Fibroblast of lung (primary cell): Measurements from ENCODE around the gene MSLN. TPM values are rescaled to one million over a fixed set of nuclear protein-coding genes. Genes with fewer than 3 reads are reported as not detected.

Experiments used
- DNase-seq, 2 donors: peaks; one replicate each; pipeline versions ENCODE4 v3.0.0 to v3.0.0-alpha.2; 2010; ENCODE audit warnings: low read depth in 2 of 2
- H2AFZ ChIP-seq: 2 replicates; pipeline ENCODE4 v1.5.1; 2012; ENCODE audit warnings: low read length, control low read depth, inconsistent platforms
- H3K27ac ChIP-seq: 2 replicates; pipeline ENCODE4 v1.5.1; 2011; ENCODE audit warnings: low read length, control low read depth; ENCODE audit not compliant: insufficient read depth
- H3K27me3 ChIP-seq: 2 replicates; pipeline ENCODE4 v1.5.1; 2011; ENCODE audit warnings: mild to moderate bottlenecking, low read length; ENCODE audit not compliant: control insufficient read depth, insufficient read depth
- H3K36me3 ChIP-seq: 2 replicates; pipeline ENCODE4 v1.5.1; 2011; ENCODE audit warnings: low read length; ENCODE audit not compliant: control insufficient read depth, insufficient read depth
- H3K4me1 ChIP-seq: 2 replicates; pipeline ENCODE4 v1.5.1; 2011; ENCODE audit warnings: low read length; ENCODE audit not compliant: control insufficient read depth, insufficient read depth; ENCODE audit errors: extremely low read depth
- H3K4me2 ChIP-seq: 2 replicates; pipeline ENCODE4 v1.5.1; 2011; ENCODE audit warnings: low read length, control low read depth; ENCODE audit not compliant: insufficient read depth; ENCODE audit errors: extremely low read depth
- H3K4me3 ChIP-seq, 4 experiments: fragments of 200-600 bp in 1 of 4; sonication (generic) in 1 of 4; replicated peaks in 1 of 4; 2 replicates each; pipeline ENCODE4 v1.5.1; 2011 to 2016; ENCODE audit warnings: low read length in 4 of 4, low read depth in 3 of 4, mild to moderate bottlenecking in 3 of 4, control low read depth in 2 of 4, inconsistent platforms in 1 of 4, mixed read lengths in 1 of 4; ENCODE audit not compliant: insufficient read depth in 1 of 4; ENCODE audit errors: control extremely low read depth in 1 of 4
- H3K79me2 ChIP-seq: 2 replicates; pipeline ENCODE4 v1.5.1; 2012; ENCODE audit warnings: mild to moderate bottlenecking, low read length, inconsistent platforms; ENCODE audit not compliant: control insufficient read depth, insufficient read depth
- H3K9ac ChIP-seq: 2 replicates; pipeline ENCODE4 v1.5.1; 2011; ENCODE audit warnings: mild to moderate bottlenecking, low read length, control low read depth; ENCODE audit not compliant: insufficient read depth
- H3K9me3 ChIP-seq: 2 replicates; pipeline ENCODE4 v1.5.1; 2012; ENCODE audit warnings: low read depth, low read length; ENCODE audit not compliant: control insufficient read depth, insufficient read depth
- H4K20me1 ChIP-seq: 2 replicates; pipeline ENCODE4 v1.5.1; 2011; ENCODE audit warnings: low read length; ENCODE audit not compliant: control insufficient read depth, insufficient read depth; ENCODE audit errors: extremely low read depth
- EZH2 ChIP-seq: IDR thresholded peaks from 2 replicates; pipeline ENCODE4 v1.5.1; 2012; ENCODE audit warnings: low read length, control low read depth, mild to moderate bottlenecking; ENCODE audit errors: missing control alignments
- polyA plus RNA-seq, 2 donors: library from polyadenylated mRNA; depleted of rRNA in 1 of 2; stranded (reverse) in 1 of 2; unstranded in 1 of 2; fragments of >200 nt; gene quantifications; 2 replicates each; pipeline ENCODE4 v1.2.1, GENCODE V29; 2011 to 2012; ENCODE audit warnings: missing spikeins in 1 of 2
- total RNA-seq: library from RNA; depleted of rRNA; stranded (reverse); fragments of >200 nt; gene quantifications from 2 replicates; pipeline ENCODE4 v1.2.1, GENCODE V29; 2014
- TF ChIP-seq, protein P1 (sequence below), 2 donors: IDR thresholded peaks in 1 of 2; conservative IDR thresholded peaks in 1 of 2; 1 replicate in 1 of 2; 2 replicates in 1 of 2; pipeline ENCODE4 v1.5.1; 2011 to 2012; ENCODE audit warnings: low read length in 2 of 2, control low read depth in 1 of 2, inconsistent platforms in 1 of 2, low read depth in 1 of 2, mild to moderate bottlenecking in 1 of 2

The MSLN gene
- total and polyA plus RNA-seq, 2 donors (not counting 1 experiment from before 2014, with no cell fraction given) = not detected

DNA sequence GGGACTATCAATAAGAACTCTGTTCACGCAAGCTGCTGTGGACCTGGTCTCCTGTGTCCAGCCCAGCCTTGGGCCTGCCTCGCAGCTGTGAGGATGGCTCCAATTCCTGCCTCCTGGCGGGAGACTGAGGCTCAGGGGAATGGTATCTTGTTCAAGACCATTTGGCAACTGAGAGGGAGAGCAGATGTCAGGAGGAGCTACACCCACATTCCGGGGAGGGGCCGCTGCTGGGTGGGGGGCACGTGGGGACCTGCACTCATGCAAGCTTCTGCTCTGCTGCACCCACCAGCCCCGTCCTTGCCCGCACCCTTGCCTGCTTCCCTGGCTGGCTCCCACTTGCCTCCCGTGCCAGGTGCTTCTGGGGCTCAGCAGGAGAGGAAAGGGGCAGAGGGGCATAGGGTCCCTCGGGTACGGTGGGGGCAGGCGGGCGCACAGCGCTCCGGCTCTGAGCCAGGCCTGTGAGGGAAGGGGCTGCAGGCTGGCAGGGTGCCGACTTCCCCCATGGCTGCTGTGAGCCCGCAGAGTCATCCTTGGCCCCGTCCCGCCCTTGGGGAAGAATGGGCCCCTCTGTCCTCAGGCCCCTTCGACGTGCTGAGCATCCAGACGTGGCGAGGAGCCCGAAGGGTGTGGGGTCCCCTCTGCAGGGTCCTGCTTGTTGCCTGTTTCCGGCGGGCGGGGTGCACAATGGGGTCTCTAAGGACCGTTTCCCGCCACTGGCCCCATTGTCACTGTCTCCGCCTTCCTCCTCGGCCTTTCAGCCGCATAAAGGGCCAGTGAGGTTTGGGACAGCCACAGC lies 42.9 kb upstream of the MSLN start:
- no peak for TF ChIP-seq EZH2
- TF ChIP-seq, protein P1, sequence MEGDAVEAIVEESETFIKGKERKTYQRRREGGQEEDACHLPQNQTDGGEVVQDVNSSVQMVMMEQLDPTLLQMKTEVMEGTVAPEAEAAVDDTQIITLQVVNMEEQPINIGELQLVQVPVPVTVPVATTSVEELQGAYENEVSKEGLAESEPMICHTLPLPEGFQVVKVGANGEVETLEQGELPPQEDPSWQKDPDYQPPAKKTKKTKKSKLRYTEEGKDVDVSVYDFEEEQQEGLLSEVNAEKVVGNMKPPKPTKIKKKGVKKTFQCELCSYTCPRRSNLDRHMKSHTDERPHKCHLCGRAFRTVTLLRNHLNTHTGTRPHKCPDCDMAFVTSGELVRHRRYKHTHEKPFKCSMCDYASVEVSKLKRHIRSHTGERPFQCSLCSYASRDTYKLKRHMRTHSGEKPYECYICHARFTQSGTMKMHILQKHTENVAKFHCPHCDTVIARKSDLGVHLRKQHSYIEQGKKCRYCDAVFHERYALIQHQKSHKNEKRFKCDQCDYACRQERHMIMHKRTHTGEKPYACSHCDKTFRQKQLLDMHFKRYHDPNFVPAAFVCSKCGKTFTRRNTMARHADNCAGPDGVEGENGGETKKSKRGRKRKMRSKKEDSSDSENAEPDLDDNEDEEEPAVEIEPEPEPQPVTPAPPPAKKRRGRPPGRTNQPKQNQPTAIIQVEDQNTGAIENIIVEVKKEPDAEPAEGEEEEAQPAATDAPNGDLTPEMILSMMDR (conservative IDR thresholded peaks at IDR 0.05 in 1 of 2, IDR thresholded peaks at IDR 0.05 in 1 of 2; ENCODE audit: low read depth in 1 of 2, low read length in 2 of 2) = no peak
- no peaks in the 10 kb centered on the region for H3K36me3 ChIP-seq
- H2AFZ ChIP-seq = no peak overlapping the region
- H3K4me2 ChIP-seq = no peak overlapping the region
- H3K9ac ChIP-seq = no peak overlapping the region
- DNase-seq = no peak
- no peak overlapping the region for H3K4me3 ChIP-seq
- H3K4me1 ChIP-seq = peaks cover 14% of the 10 kb centered on the region
- H3K27me3 ChIP-seq = no peaks in the 10 kb centered on the region
- H3K9me3 ChIP-seq = no peaks in the 10 kb centered on the region
- no peaks in the 10 kb centered on the region for H3K79me2 ChIP-seq
- H3K27ac ChIP-seq = no peak overlapping the region
- no peaks in the 10 kb centered on the region for H4K20me1 ChIP-seq

DNA sequence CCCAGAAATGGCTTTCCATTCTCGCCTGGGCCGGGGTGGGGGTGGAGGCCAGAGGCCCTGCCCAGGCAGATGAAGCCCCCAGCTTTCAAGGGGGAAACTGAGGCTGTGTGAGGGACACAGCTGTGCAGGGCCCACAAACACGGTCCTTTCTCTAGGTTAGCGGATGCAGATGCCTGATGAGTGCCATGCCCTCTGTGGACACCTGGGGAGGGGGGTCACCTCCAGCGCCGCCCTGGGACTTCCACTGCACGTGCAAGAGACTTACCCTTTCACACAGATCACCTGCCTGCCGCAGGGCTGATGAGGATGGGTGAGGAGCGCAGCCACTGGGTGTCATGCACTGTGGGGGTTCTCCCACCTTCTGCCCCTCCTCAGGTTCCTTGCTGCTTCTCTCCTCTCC lies 42.1 kb upstream of the MSLN start:
- H2AFZ ChIP-seq = no peak overlapping the region
- DNase-seq = no peak
- no peak overlapping the region for H3K4me2 ChIP-seq
- no peak overlapping the region for H3K4me3 ChIP-seq
- peaks cover 2% of the 10 kb centered on the region for H3K36me3 ChIP-seq
- no peaks in the 10 kb centered on the region for H4K20me1 ChIP-seq
- no peak overlapping the region for H3K9ac ChIP-seq
- H3K4me1 ChIP-seq = peaks cover 14% of the 10 kb centered on the region
- no peaks in the 10 kb centered on the region for H3K79me2 ChIP-seq
- no peaks in the 10 kb centered on the region for H3K9me3 ChIP-seq
- H3K27ac ChIP-seq = no peak overlapping the region
- no peaks in the 10 kb centered on the region for H3K27me3 ChIP-seq
- TF ChIP-seq, protein P1 (conservative IDR thresholded peaks at IDR 0.05 in 1 of 2, IDR thresholded peaks at IDR 0.05 in 1 of 2; ENCODE audit: low read depth in 1 of 2, low read length in 2 of 2) = no peak
- TF ChIP-seq EZH2 = no peak

DNA sequence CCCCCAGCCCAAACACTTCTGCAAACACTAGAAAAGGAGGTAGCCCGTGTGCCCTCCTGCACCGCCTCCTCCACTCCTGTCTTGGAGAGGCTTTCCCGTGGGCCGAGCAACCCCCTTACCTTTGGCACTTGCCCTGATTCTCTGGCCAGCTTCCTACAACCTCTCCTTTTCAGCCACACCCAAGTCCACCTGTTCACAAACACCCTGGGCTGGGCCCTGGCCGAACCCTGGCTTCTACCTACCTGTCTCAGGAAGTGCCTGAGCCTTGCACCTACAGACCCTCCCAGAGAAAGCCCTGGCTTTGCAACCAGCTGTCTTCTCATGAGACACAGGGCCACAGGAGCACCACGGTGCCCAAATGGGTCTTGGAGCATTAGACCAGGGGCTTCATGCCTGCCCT lies 41.6 kb upstream of the MSLN start:
- H2AFZ ChIP-seq = no peak overlapping the region

More for the DNA sequence above, 41.6 kb upstream of the MSLN start:
- H3K4me2 ChIP-seq = no peak overlapping the region
- peaks cover 14% of the 10 kb centered on the region for H3K4me1 ChIP-seq
- H3K27me3 ChIP-seq = no peaks in the 10 kb centered on the region
- no peak for TF ChIP-seq EZH2
- TF ChIP-seq, protein P1 (conservative IDR thresholded peaks at IDR 0.05 in 1 of 2, IDR thresholded peaks at IDR 0.05 in 1 of 2; ENCODE audit: low read depth in 1 of 2, low read length in 2 of 2) = no peak
- H3K36me3 ChIP-seq = peaks cover 2% of the 10 kb centered on the region
- H4K20me1 ChIP-seq = no peaks in the 10 kb centered on the region
- H3K9me3 ChIP-seq = no peaks in the 10 kb centered on the region
- no peak overlapping the region for H3K4me3 ChIP-seq
- no peak overlapping the region for H3K9ac ChIP-seq
- H3K27ac ChIP-seq = no peak overlapping the region
- no peak for DNase-seq
- H3K79me2 ChIP-seq = no peaks in the 10 kb centered on the region
